ENCODE results near the gene GDPD4. TPM values are rescaled to one million over a fixed set of nuclear protein-coding genes. Genes with fewer than 3 reads are reported as not detected.

The GDPD4 gene
- total RNA-seq, 1 donor from 2014 or later = not detected

DNA sequence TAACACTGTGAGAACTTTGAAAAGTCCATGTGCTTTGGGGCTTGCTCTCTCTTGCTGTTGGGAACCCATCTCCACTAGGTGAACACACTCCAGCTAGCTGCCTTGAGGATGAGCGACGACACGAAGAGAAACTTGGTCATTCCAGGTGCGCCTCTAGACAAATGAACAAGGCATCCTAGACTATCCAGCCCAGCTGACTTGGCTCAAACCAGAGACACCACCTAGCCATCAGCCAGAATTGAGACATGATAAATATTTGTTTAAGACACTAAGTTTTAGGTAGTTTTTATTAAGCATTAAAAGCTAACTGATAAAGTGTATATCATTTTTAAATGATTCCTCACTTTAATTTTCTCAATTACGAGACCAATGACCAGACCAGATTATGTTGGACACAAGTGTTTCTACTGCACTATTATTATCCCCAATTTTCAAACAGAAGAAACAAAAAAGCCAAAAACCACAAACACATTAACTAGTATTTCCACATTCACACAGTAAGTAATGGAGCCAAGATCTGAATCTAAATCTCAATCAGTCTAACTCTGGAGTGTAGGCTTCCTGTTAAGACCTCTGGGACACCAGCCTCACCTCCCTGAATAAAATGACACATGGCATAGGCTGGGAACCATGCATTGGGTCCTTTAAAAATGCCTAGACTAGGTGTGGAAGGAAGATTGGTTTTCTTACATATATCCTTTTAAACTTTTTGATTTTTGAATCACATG is 70.4 kb downstream of the GDPD4 start:
- Histone ChIP-seq H3K27ac (no peak overlapping the region), H3K9me3 (peaks cover 4% of the 10 kb centered on the region), H3K36me3 (no peaks in the 10 kb centered on the region), H3K4me1 (no peaks in the 10 kb centered on the region), H3K27me3 (ENCODE audit: low read depth) (no peaks in the 10 kb centered on the region), H3K4me3 (no peak overlapping the region)
- ATAC-seq = no peak
- intact Hi-C loops (cut with DNase I) = no loop called here
- TF ChIP-seq, protein P1, sequence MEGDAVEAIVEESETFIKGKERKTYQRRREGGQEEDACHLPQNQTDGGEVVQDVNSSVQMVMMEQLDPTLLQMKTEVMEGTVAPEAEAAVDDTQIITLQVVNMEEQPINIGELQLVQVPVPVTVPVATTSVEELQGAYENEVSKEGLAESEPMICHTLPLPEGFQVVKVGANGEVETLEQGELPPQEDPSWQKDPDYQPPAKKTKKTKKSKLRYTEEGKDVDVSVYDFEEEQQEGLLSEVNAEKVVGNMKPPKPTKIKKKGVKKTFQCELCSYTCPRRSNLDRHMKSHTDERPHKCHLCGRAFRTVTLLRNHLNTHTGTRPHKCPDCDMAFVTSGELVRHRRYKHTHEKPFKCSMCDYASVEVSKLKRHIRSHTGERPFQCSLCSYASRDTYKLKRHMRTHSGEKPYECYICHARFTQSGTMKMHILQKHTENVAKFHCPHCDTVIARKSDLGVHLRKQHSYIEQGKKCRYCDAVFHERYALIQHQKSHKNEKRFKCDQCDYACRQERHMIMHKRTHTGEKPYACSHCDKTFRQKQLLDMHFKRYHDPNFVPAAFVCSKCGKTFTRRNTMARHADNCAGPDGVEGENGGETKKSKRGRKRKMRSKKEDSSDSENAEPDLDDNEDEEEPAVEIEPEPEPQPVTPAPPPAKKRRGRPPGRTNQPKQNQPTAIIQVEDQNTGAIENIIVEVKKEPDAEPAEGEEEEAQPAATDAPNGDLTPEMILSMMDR (IDR thresholded peaks at IDR 0.05) = no peak
- DNase-seq = no peak

DNA sequence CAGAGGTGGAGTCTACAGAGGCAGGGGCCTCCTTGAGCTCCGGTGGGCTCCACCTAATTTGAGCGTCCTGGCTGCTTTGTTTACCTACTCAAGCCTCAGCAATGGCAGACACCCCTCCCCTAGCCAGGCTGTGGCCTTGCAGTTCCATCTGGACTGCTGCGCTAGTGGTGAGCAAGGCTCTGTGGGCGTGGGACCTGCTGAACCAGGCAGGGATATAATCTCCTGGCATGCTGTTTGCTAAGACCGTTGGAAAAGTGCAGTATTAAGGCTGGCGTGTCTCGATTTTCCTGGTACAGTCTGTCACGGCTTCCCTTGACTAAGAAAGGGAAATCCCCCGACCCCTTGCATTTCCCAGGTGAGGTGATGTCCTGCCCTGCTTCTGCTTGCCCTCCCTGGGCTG is 77.7 kb downstream of the GDPD4 start:
- no peaks in the 10 kb centered on the region for H3K27me3 ChIP-seq (ENCODE audit: low read depth)
- no peaks in the 10 kb centered on the region for H3K4me1 ChIP-seq
- H3K4me3 ChIP-seq = no peak overlapping the region
- intact Hi-C loops (cut with DNase I) = no loop called here
- peaks cover 5% of the 10 kb centered on the region for H3K9me3 ChIP-seq
- ATAC-seq (no peak), DNase-seq (no peak)
- no peaks in the 10 kb centered on the region for H3K36me3 ChIP-seq
- TF ChIP-seq, protein P1 (IDR thresholded peaks at IDR 0.05) = no peak
- H3K27ac ChIP-seq = no peak overlapping the region

DNA sequence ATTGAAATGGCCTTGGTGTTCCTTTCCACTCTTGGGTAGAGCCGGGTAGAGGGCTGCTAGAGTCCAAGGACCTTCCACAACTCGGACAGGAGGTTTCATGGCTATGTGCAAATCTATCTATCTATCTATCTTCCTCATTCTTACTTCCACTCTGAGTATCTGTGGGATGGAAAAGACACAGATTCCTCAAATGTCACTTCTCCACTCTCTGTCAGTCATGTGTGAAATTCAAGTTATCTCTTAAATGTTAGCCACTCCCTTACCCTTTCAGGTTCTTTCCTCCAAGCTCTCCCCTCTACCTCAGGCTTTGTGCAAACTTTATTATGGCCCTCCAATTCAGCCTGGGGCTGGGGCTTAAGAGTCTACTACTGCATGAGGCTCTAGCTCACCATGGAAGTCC is 84.3 kb downstream of the GDPD4 start:
- Histone ChIP-seq H3K27ac (no peak overlapping the region), H3K4me3 (no peak overlapping the region), H3K36me3 (no peaks in the 10 kb centered on the region), H3K9me3 (no peaks in the 10 kb centered on the region), H3K4me1 (no peaks in the 10 kb centered on the region), H3K27me3 (ENCODE audit: low read depth) (no peaks in the 10 kb centered on the region)
- TF ChIP-seq, protein P1 (IDR thresholded peaks at IDR 0.05) = no peak
- DNase-seq (no peak), ATAC-seq (no peak)
- intact Hi-C loops (cut with DNase I) = no loop called here

DNA sequence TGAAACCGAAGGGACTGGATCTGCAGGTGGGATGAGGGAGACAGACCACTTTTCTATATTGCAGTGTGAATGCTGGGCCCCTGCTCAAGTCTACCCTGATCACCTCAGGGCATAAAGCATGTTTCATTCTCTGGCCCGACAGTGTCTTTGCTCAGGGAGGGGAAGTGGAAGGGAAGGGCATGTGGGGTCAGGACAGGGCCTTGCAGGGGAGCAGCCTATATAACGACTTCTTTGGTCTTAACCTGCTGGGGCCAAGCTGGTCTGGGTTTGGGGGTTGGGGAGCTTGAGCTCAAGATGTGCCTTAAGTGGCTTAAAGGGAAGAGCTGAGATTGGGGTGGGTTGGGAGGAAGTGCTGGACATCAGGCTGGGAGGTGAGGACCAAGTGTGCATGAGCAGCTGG is 86.4 kb downstream of the GDPD4 start:
- no peaks in the 10 kb centered on the region for H3K4me1 ChIP-seq
- no peaks in the 10 kb centered on the region for H3K27me3 ChIP-seq (ENCODE audit: low read depth)
- no peaks in the 10 kb centered on the region for H3K36me3 ChIP-seq
- H3K27ac ChIP-seq = no peak overlapping the region
- TF ChIP-seq, protein P1 (IDR thresholded peaks at IDR 0.05) = no peak
- DNase-seq (no peak), ATAC-seq (no peak)
- H3K4me3 ChIP-seq = no peak overlapping the region
- H3K9me3 ChIP-seq = no peaks in the 10 kb centered on the region
- intact Hi-C loops (cut with DNase I) = no loop called here

DNA sequence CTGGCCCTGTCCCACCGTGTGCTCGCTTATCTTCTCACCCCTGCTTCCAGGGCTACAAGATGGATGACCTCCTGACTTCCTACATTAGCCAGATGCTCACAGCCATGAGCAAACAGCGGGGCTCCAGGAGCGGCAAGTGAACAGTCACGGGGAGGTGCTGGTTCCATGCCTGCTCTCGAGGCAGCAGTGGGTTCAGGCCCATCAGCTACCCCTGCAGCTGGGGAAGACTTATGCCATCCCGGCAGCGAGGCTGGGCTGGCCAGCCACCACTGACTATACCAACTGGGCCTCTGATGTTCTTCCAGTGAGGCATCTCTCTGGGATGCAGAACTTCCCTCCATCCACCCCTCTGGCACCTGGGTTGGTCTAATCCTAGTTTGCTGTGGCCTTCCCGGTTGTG is 86.9 kb downstream of the GDPD4 start:
- TF ChIP-seq, protein P1 (IDR thresholded peaks at IDR 0.05) = no peak
- no peaks in the 10 kb centered on the region for H3K9me3 ChIP-seq
- H3K4me1 ChIP-seq = no peaks in the 10 kb centered on the region
- H3K36me3 ChIP-seq = no peaks in the 10 kb centered on the region
- intact Hi-C loops (cut with DNase I) = no loop called here
- H3K27ac ChIP-seq = no peak overlapping the region
- H3K4me3 ChIP-seq = no peak overlapping the region
- ATAC-seq = no peak
- no peak for DNase-seq
- H3K27me3 ChIP-seq (ENCODE audit: low read depth) = no peaks in the 10 kb centered on the region
